H9 (cell line): Measurements from ENCODE around the gene RADIL. TPM values are rescaled to one million over a fixed set of nuclear protein-coding genes. Genes with fewer than 3 reads are reported as not detected.

Experiments used
- DNase-seq: peaks from one replicate; pipeline ENCODE4 v3.0.0-alpha.2; 2017
- H2AFZ ChIP-seq: one replicate; pipeline ENCODE4 v1.6.1; 2013; ENCODE audit warnings: mild to moderate bottlenecking, low read length, control low read depth, moderate library complexity
- H2AK5ac ChIP-seq: 2 replicates; pipeline ENCODE4 v1.6.1; 2013; ENCODE audit warnings: low read length, control low read depth, mixed read lengths; ENCODE audit not compliant: insufficient read length
- H2BK120ac ChIP-seq: one replicate; pipeline ENCODE4 v1.6.1; 2013; ENCODE audit warnings: low read depth, mild to moderate bottlenecking, low read length, control low read depth, inconsistent platforms; ENCODE audit not compliant: poor library complexity, severe bottlenecking
- H2BK12ac ChIP-seq: 2 replicates; pipeline ENCODE4 v1.6.1; 2013; ENCODE audit warnings: low read length, control low read depth, mixed read lengths, low read depth; ENCODE audit not compliant: insufficient read length
- H2BK15ac ChIP-seq: 2 replicates; pipeline ENCODE4 v1.6.1; 2013; ENCODE audit warnings: low read depth, low read length, control low read depth
- H2BK20ac ChIP-seq: one replicate; pipeline ENCODE4 v1.6.1; 2013; ENCODE audit warnings: low read depth, mild to moderate bottlenecking, low read length, control low read depth, inconsistent platforms; ENCODE audit not compliant: poor library complexity, severe bottlenecking
- H2BK5ac ChIP-seq: 2 replicates; pipeline ENCODE4 v1.6.1; 2013; ENCODE audit warnings: low read length, control low read depth, mixed read lengths; ENCODE audit not compliant: insufficient read length
- H3K14ac ChIP-seq: 2 replicates; pipeline ENCODE4 v1.6.1; 2013; ENCODE audit warnings: low read length, control low read depth; ENCODE audit not compliant: insufficient read depth
- H3K18ac ChIP-seq: 2 replicates; pipeline ENCODE4 v1.6.1; 2013; ENCODE audit warnings: low read depth, mild to moderate bottlenecking, mixed read lengths, low read length, control low read depth; ENCODE audit not compliant: insufficient read length
- H3K23ac ChIP-seq: 2 replicates; pipeline ENCODE4 v1.6.1; 2013; ENCODE audit warnings: low read length, control low read depth, mixed read lengths, low read depth; ENCODE audit not compliant: insufficient read length
- H3K23me2 ChIP-seq: 2 replicates; pipeline ENCODE4 v1.6.1; 2013; ENCODE audit warnings: low read depth, mild to moderate bottlenecking, mixed read lengths, low read length, control low read depth; ENCODE audit not compliant: insufficient read length, poor library complexity, severe bottlenecking
- H3K27ac ChIP-seq: 2 replicates; pipeline ENCODE4 v1.5.1; 2013; ENCODE audit warnings: low read length, control low read depth, mixed read lengths, low read depth; ENCODE audit not compliant: insufficient read length
- H3K27me3 ChIP-seq: 2 replicates; pipeline ENCODE4 v1.6.1; 2013; ENCODE audit warnings: low read length, control low read depth, inconsistent platforms; ENCODE audit not compliant: insufficient read depth
- H3K4ac ChIP-seq: 2 replicates; pipeline ENCODE4 v1.6.1; 2013; ENCODE audit warnings: low read depth, mild to moderate bottlenecking, control low read depth, inconsistent platforms, low read length, moderate library complexity
- H3K4me1 ChIP-seq: 2 replicates; pipeline ENCODE4 v1.6.1; 2013; ENCODE audit warnings: low read length, control low read depth, inconsistent platforms; ENCODE audit not compliant: insufficient read depth
- H3K4me2 ChIP-seq: 2 replicates; pipeline ENCODE4 v1.6.1; 2013; ENCODE audit warnings: low read length, control low read depth, mixed read lengths; ENCODE audit not compliant: insufficient read length, insufficient read depth
- H3K56ac ChIP-seq: 2 replicates; pipeline ENCODE4 v1.6.1; 2013; ENCODE audit warnings: low read depth, mild to moderate bottlenecking, mixed read lengths, low read length, control low read depth; ENCODE audit not compliant: insufficient read length
- H3K79me1 ChIP-seq: 2 replicates; pipeline ENCODE4 v1.6.1; 2013; ENCODE audit warnings: low read depth, mild to moderate bottlenecking, moderate library complexity, low read length, control low read depth, inconsistent platforms; ENCODE audit not compliant: insufficient read depth, poor library complexity, severe bottlenecking
- H3K79me2 ChIP-seq: 2 replicates; pipeline ENCODE4 v1.6.1; 2013; ENCODE audit warnings: low read length, control low read depth, inconsistent platforms; ENCODE audit not compliant: insufficient read depth
- H3K9ac ChIP-seq: 2 replicates; pipeline ENCODE4 v1.6.1; 2013; ENCODE audit warnings: low read length, control low read depth, mixed read lengths; ENCODE audit not compliant: insufficient read length; ENCODE audit errors: extremely low read depth
- H3K9me3 ChIP-seq: one replicate; pipeline ENCODE4 v1.6.1; 2013; ENCODE audit warnings: low read depth, low read length, inconsistent platforms; ENCODE audit not compliant: control insufficient read depth
- H3T11ph ChIP-seq: one replicate; pipeline ENCODE4 v1.6.1; 2013; ENCODE audit warnings: mild to moderate bottlenecking, low read length, control low read depth, inconsistent platforms
- H4K20me1 ChIP-seq: one replicate; pipeline ENCODE4 v1.6.1; 2013; ENCODE audit not compliant: control insufficient read depth, insufficient read length, insufficient read depth
- H4K5ac ChIP-seq: 2 replicates; pipeline ENCODE4 v1.6.1; 2013; ENCODE audit warnings: low read depth, mild to moderate bottlenecking, mixed read lengths, low read length, control low read depth; ENCODE audit not compliant: insufficient read length
- H4K8ac ChIP-seq: replicated peaks from 2 replicates; pipeline ENCODE4 v1.6.1; 2013; ENCODE audit warnings: low read length, control low read depth, mixed read lengths, low read depth; ENCODE audit not compliant: insufficient read length
- H4K91ac ChIP-seq: 2 replicates; pipeline ENCODE4 v1.6.1; 2013; ENCODE audit warnings: low read depth, mild to moderate bottlenecking, moderate library complexity, mixed read lengths, low read length, control low read depth; ENCODE audit not compliant: insufficient read length
- H3K27ac Mint-ChIP-seq, 3 experiments: 2 replicates in 2 of 3; 3 replicates in 1 of 3; pipeline ENCODE4 v1.8.0; 2020 to 2021; ENCODE audit warnings: mixed read lengths in 3 of 3, mild to moderate bottlenecking in 1 of 3, moderate library complexity in 1 of 3
- H3K27me3 Mint-ChIP-seq: 2 replicates; pipeline ENCODE4 v1.8.0; 2021; ENCODE audit warnings: low read depth, mild to moderate bottlenecking, moderate library complexity, mixed read lengths
- H3K36me3 Mint-ChIP-seq, 3 experiments: 2 replicates in 2 of 3; 3 replicates in 1 of 3; pipeline ENCODE4 v1.8.0; 2020 to 2021; ENCODE audit warnings: low read depth in 3 of 3, mixed read lengths in 3 of 3; ENCODE audit not compliant: insufficient read depth in 1 of 3
- H3K4me1 Mint-ChIP-seq, 2 experiments: 2 replicates each; pipeline ENCODE4 v1.8.0; 2020; ENCODE audit warnings: mixed read lengths in 2 of 2
- H3K4me3 Mint-ChIP-seq, 2 experiments: 2 replicates in 1 of 2; 3 replicates in 1 of 2; pipeline ENCODE4 v1.8.0; 2020 to 2021; ENCODE audit warnings: mild to moderate bottlenecking in 2 of 2, mixed read lengths in 2 of 2, moderate library complexity in 1 of 2
- H3K9me3 Mint-ChIP-seq, 2 experiments: 2 replicates in 1 of 2; 3 replicates in 1 of 2; pipeline ENCODE4 v1.8.0; 2020; ENCODE audit warnings: mild to moderate bottlenecking in 2 of 2, mixed read lengths in 2 of 2, moderate library complexity in 1 of 2
- WGBS: extraction: QIAGEN DNeasy Blood & Tissue Kit; methylation state at CpG from one replicate; pipeline ENCODE4 v1.1.7; 2013; ENCODE audit warnings: missing lambda C conversion rate, low lambda C conversion rate, mixed read lengths; ENCODE audit not compliant: insufficient read length; ENCODE audit errors: extremely low coverage; 5-methylcytosine and 5-hydroxymethylcytosine counted together
- total RNA-seq: library from RNA; stranded (reverse); gene quantifications from 2 replicates; pipeline ENCODE4 v1.2.1, GENCODE V29; 2021
- TF ChIP-seq, protein P1 (sequence below): fragments of 200-600 bp; sonication (generic); conservative IDR thresholded peaks from 3 replicates; pipeline ENCODE4 v1.8.0; 2021; ENCODE audit warnings: antibody characterized with exemption, mild to moderate bottlenecking

Gene RADIL
- total RNA-seq, 1 experiment from 2014 or later = 4.7 TPM

DNA sequence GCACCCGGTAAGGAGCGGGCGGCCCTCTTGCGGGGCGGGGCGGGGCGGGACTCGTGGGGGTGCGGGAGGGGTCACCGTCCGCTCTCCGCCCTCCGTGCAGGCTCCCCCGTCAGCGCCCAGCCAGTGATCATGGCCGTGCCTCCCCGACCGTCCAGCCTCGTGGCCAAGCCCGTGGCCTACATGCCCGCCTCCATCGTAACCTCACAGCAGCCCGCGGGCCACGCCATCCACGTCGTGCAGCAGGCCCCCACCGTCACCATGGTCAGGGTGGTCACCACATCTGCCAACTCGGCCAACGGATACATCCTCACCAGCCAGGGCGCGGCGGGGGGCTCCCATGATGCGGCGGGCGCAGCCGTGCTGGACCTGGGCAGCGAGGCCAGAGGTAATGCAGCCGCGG, 124.3 kb downstream of the RADIL start:
- no peak overlapping the region; the same call in 1 of the 2 replicates for H3K14ac ChIP-seq
- H2BK15ac ChIP-seq = no peak overlapping the region
- Mint-ChIP-seq H3K4me3 (no peak overlapping the region), H3K4me1 (no peaks in the 10 kb centered on the region), H3K9me3 (no peaks in the 10 kb centered on the region), H3K27me3 (no peaks in the 10 kb centered on the region), H3K36me3 (peaks cover 14 to 21% (median 19%) of the 10 kb centered on the region in 3 experiments; a peak in 6 of 7 replicates), H3K27ac (no peak overlapping the region)
- no peak overlapping the region for H3K4me2 ChIP-seq
- no peaks in the 10 kb centered on the region for H3K27me3 ChIP-seq
- H3K4ac ChIP-seq = no peak overlapping the region
- TF ChIP-seq, protein P1, sequence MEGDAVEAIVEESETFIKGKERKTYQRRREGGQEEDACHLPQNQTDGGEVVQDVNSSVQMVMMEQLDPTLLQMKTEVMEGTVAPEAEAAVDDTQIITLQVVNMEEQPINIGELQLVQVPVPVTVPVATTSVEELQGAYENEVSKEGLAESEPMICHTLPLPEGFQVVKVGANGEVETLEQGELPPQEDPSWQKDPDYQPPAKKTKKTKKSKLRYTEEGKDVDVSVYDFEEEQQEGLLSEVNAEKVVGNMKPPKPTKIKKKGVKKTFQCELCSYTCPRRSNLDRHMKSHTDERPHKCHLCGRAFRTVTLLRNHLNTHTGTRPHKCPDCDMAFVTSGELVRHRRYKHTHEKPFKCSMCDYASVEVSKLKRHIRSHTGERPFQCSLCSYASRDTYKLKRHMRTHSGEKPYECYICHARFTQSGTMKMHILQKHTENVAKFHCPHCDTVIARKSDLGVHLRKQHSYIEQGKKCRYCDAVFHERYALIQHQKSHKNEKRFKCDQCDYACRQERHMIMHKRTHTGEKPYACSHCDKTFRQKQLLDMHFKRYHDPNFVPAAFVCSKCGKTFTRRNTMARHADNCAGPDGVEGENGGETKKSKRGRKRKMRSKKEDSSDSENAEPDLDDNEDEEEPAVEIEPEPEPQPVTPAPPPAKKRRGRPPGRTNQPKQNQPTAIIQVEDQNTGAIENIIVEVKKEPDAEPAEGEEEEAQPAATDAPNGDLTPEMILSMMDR = no peak
- no peak overlapping the region for H4K8ac ChIP-seq
- H3K4me1 ChIP-seq = no peaks in the 10 kb centered on the region
- DNase-seq = no peak
- no peak overlapping the region for H4K91ac ChIP-seq
- H3K9me3 ChIP-seq = no peaks in the 10 kb centered on the region
- no peak overlapping the region for H3K23ac ChIP-seq
- no peaks in the 10 kb centered on the region for H4K20me1 ChIP-seq
- no peak overlapping the region for H2BK5ac ChIP-seq
- no peak overlapping the region for H3K9ac ChIP-seq
- no peak overlapping the region for H3T11ph ChIP-seq
- no CpG with 5 or more reads among the region's 40 CpGs for WGBS
- H2BK12ac ChIP-seq = no peak overlapping the region
- H2BK20ac ChIP-seq = no peak overlapping the region
- H3K79me2 ChIP-seq = no peaks in the 10 kb centered on the region
- H3K18ac ChIP-seq = no peak overlapping the region
- peak overlapping the region; percentile 77 for H4K5ac ChIP-seq
- H3K79me1 ChIP-seq = no peaks in the 10 kb centered on the region
- H3K56ac ChIP-seq = no peak overlapping the region
- no peak overlapping the region for H2AFZ ChIP-seq
- H2BK120ac ChIP-seq = no peak overlapping the region
- no peak overlapping the region for H2AK5ac ChIP-seq
- H3K23me2 ChIP-seq = no peaks in the 10 kb centered on the region
- no peak overlapping the region for H3K27ac ChIP-seq
